Measurements from ENCODE around the gene CHRFAM7A.
"Not testable (repeated sequence)": the region's sequence is repeated elsewhere in the genome, so short reads cannot be mapped to it uniquely, and the experiment has no call there.

DNA sequence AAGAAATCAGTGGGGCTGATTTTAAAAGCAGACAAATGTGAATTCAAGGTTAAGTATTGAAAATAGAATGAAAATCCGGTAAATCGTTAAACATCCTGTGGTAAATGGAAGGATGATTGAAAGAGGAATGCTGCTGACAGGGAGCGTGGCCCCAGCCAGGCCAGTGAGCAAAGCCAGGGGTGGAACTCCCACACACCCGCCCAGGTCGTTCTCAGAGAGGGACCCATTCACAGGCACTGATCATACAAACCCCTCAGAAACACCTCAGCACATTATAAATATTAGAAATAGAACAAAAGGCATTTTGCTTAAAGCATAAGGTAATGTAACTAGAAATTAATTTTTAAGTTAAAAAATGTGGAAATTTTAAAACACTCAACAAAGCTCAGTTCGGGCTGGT, 38.3 kb downstream of the CHRFAM7A start:
- not testable (repeated sequence) for TF ChIP-seq CTCF (IDR thresholded peaks at IDR 0.05 in 4 of 5, conservative IDR thresholded peaks at IDR 0.05 in 1 of 5); POLR2A (IDR thresholded peaks at IDR 0.05)

Measured in gastrocnemius medialis (tissue), 4 donors.